H9 (cell line): ENCODE data around the gene FGD5. TPM values are rescaled to one million over a fixed set of nuclear protein-coding genes. Genes with fewer than 3 reads are reported as not detected.

Experiments
- DNase-seq: peaks from one replicate; pipeline ENCODE4 v3.0.0-alpha.2; 2017
- H2AFZ ChIP-seq: one replicate; pipeline ENCODE4 v1.6.1; 2013; ENCODE audit warnings: mild to moderate bottlenecking, low read length, control low read depth, moderate library complexity
- H2AK5ac ChIP-seq: 2 replicates; pipeline ENCODE4 v1.6.1; 2013; ENCODE audit warnings: low read length, control low read depth, mixed read lengths; ENCODE audit not compliant: insufficient read length
- H2BK120ac ChIP-seq: one replicate; pipeline ENCODE4 v1.6.1; 2013; ENCODE audit warnings: low read depth, mild to moderate bottlenecking, low read length, control low read depth, inconsistent platforms; ENCODE audit not compliant: poor library complexity, severe bottlenecking
- H2BK12ac ChIP-seq: 2 replicates; pipeline ENCODE4 v1.6.1; 2013; ENCODE audit warnings: low read length, control low read depth, mixed read lengths, low read depth; ENCODE audit not compliant: insufficient read length
- H2BK15ac ChIP-seq: 2 replicates; pipeline ENCODE4 v1.6.1; 2013; ENCODE audit warnings: low read depth, low read length, control low read depth
- H2BK20ac ChIP-seq: one replicate; pipeline ENCODE4 v1.6.1; 2013; ENCODE audit warnings: low read depth, mild to moderate bottlenecking, low read length, control low read depth, inconsistent platforms; ENCODE audit not compliant: poor library complexity, severe bottlenecking
- H2BK5ac ChIP-seq: 2 replicates; pipeline ENCODE4 v1.6.1; 2013; ENCODE audit warnings: low read length, control low read depth, mixed read lengths; ENCODE audit not compliant: insufficient read length
- H3K14ac ChIP-seq: 2 replicates; pipeline ENCODE4 v1.6.1; 2013; ENCODE audit warnings: low read length, control low read depth; ENCODE audit not compliant: insufficient read depth
- H3K18ac ChIP-seq: 2 replicates; pipeline ENCODE4 v1.6.1; 2013; ENCODE audit warnings: low read depth, mild to moderate bottlenecking, mixed read lengths, low read length, control low read depth; ENCODE audit not compliant: insufficient read length
- H3K23ac ChIP-seq: 2 replicates; pipeline ENCODE4 v1.6.1; 2013; ENCODE audit warnings: low read length, control low read depth, mixed read lengths, low read depth; ENCODE audit not compliant: insufficient read length
- H3K23me2 ChIP-seq: 2 replicates; pipeline ENCODE4 v1.6.1; 2013; ENCODE audit warnings: low read depth, mild to moderate bottlenecking, mixed read lengths, low read length, control low read depth; ENCODE audit not compliant: insufficient read length, poor library complexity, severe bottlenecking
- H3K27ac ChIP-seq: 2 replicates; pipeline ENCODE4 v1.5.1; 2013; ENCODE audit warnings: low read length, control low read depth, mixed read lengths, low read depth; ENCODE audit not compliant: insufficient read length
- H3K27me3 ChIP-seq: 2 replicates; pipeline ENCODE4 v1.6.1; 2013; ENCODE audit warnings: low read length, control low read depth, inconsistent platforms; ENCODE audit not compliant: insufficient read depth
- H3K4ac ChIP-seq: 2 replicates; pipeline ENCODE4 v1.6.1; 2013; ENCODE audit warnings: low read depth, mild to moderate bottlenecking, control low read depth, inconsistent platforms, low read length, moderate library complexity
- H3K4me1 ChIP-seq: 2 replicates; pipeline ENCODE4 v1.6.1; 2013; ENCODE audit warnings: low read length, control low read depth, inconsistent platforms; ENCODE audit not compliant: insufficient read depth
- H3K4me2 ChIP-seq: 2 replicates; pipeline ENCODE4 v1.6.1; 2013; ENCODE audit warnings: low read length, control low read depth, mixed read lengths; ENCODE audit not compliant: insufficient read length, insufficient read depth
- H3K56ac ChIP-seq: 2 replicates; pipeline ENCODE4 v1.6.1; 2013; ENCODE audit warnings: low read depth, mild to moderate bottlenecking, mixed read lengths, low read length, control low read depth; ENCODE audit not compliant: insufficient read length
- H3K79me1 ChIP-seq: 2 replicates; pipeline ENCODE4 v1.6.1; 2013; ENCODE audit warnings: low read depth, mild to moderate bottlenecking, moderate library complexity, low read length, control low read depth, inconsistent platforms; ENCODE audit not compliant: insufficient read depth, poor library complexity, severe bottlenecking
- H3K79me2 ChIP-seq: 2 replicates; pipeline ENCODE4 v1.6.1; 2013; ENCODE audit warnings: low read length, control low read depth, inconsistent platforms; ENCODE audit not compliant: insufficient read depth
- H3K9ac ChIP-seq: 2 replicates; pipeline ENCODE4 v1.6.1; 2013; ENCODE audit warnings: low read length, control low read depth, mixed read lengths; ENCODE audit not compliant: insufficient read length; ENCODE audit errors: extremely low read depth
- H3K9me3 ChIP-seq: one replicate; pipeline ENCODE4 v1.6.1; 2013; ENCODE audit warnings: low read depth, low read length, inconsistent platforms; ENCODE audit not compliant: control insufficient read depth
- H3T11ph ChIP-seq: one replicate; pipeline ENCODE4 v1.6.1; 2013; ENCODE audit warnings: mild to moderate bottlenecking, low read length, control low read depth, inconsistent platforms
- H4K20me1 ChIP-seq: one replicate; pipeline ENCODE4 v1.6.1; 2013; ENCODE audit not compliant: control insufficient read depth, insufficient read length, insufficient read depth
- H4K5ac ChIP-seq: 2 replicates; pipeline ENCODE4 v1.6.1; 2013; ENCODE audit warnings: low read depth, mild to moderate bottlenecking, mixed read lengths, low read length, control low read depth; ENCODE audit not compliant: insufficient read length
- H4K8ac ChIP-seq: replicated peaks from 2 replicates; pipeline ENCODE4 v1.6.1; 2013; ENCODE audit warnings: low read length, control low read depth, mixed read lengths, low read depth; ENCODE audit not compliant: insufficient read length
- H4K91ac ChIP-seq: 2 replicates; pipeline ENCODE4 v1.6.1; 2013; ENCODE audit warnings: low read depth, mild to moderate bottlenecking, moderate library complexity, mixed read lengths, low read length, control low read depth; ENCODE audit not compliant: insufficient read length
- H3K27ac Mint-ChIP-seq, 3 experiments: 2 replicates in 2 of 3; 3 replicates in 1 of 3; pipeline ENCODE4 v1.8.0; 2020 to 2021; ENCODE audit warnings: mixed read lengths in 3 of 3, mild to moderate bottlenecking in 1 of 3, moderate library complexity in 1 of 3
- H3K27me3 Mint-ChIP-seq: 2 replicates; pipeline ENCODE4 v1.8.0; 2021; ENCODE audit warnings: low read depth, mild to moderate bottlenecking, moderate library complexity, mixed read lengths
- H3K36me3 Mint-ChIP-seq, 3 experiments: 2 replicates in 2 of 3; 3 replicates in 1 of 3; pipeline ENCODE4 v1.8.0; 2020 to 2021; ENCODE audit warnings: low read depth in 3 of 3, mixed read lengths in 3 of 3; ENCODE audit not compliant: insufficient read depth in 1 of 3
- H3K4me1 Mint-ChIP-seq, 2 experiments: 2 replicates each; pipeline ENCODE4 v1.8.0; 2020; ENCODE audit warnings: mixed read lengths in 2 of 2
- H3K4me3 Mint-ChIP-seq, 2 experiments: 2 replicates in 1 of 2; 3 replicates in 1 of 2; pipeline ENCODE4 v1.8.0; 2020 to 2021; ENCODE audit warnings: mild to moderate bottlenecking in 2 of 2, mixed read lengths in 2 of 2, moderate library complexity in 1 of 2
- H3K9me3 Mint-ChIP-seq, 2 experiments: 2 replicates in 1 of 2; 3 replicates in 1 of 2; pipeline ENCODE4 v1.8.0; 2020; ENCODE audit warnings: mild to moderate bottlenecking in 2 of 2, mixed read lengths in 2 of 2, moderate library complexity in 1 of 2
- CTCF ChIP-seq: fragments of 200-600 bp; sonication (generic); conservative IDR thresholded peaks from 3 replicates; pipeline ENCODE4 v1.8.0; 2021; ENCODE audit warnings: antibody characterized with exemption, mild to moderate bottlenecking
- WGBS: extraction: QIAGEN DNeasy Blood & Tissue Kit; methylation state at CpG from one replicate; pipeline ENCODE4 v1.1.7; 2013; ENCODE audit warnings: missing lambda C conversion rate, low lambda C conversion rate, mixed read lengths; ENCODE audit not compliant: insufficient read length; ENCODE audit errors: extremely low coverage; 5-methylcytosine and 5-hydroxymethylcytosine counted together
- total RNA-seq: library from RNA; stranded (reverse); gene quantifications from 2 replicates; pipeline ENCODE4 v1.2.1, GENCODE V29; 2021

Gene FGD5
- total RNA-seq, 1 experiment from 2014 or later: 7.8 TPM

DNA sequence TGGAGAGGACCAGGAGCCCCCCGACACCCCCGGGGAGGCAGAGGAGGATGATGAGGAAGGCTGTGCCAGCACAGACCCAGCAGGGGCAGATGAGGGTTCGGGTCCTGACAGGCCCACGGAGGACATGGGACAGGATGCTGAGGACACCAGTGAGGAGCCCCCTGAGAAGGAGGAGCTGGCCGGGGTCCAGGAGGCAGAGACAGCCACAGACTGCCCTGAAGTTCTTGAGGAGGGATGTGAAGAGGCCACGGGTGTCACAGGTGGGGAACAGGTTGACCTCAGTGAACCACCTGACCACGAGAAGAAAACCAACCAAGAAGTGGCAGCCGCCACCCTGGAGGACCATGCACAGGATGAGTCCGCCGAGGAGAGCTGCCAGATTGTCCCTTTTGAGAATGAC is 909 bp downstream of the FGD5 start:
- no peak overlapping the region; a peak in 1 of 5 replicates for H3K4me3 Mint-ChIP-seq
- Histone ChIP-seq H2BK15ac (no peak overlapping the region), H2AFZ (no peak overlapping the region), H3K4me2 (no peak overlapping the region), H3K23me2 (no peaks in the 10 kb centered on the region), H3K79me2 (no peaks in the 10 kb centered on the region), H3K79me1 (no peaks in the 10 kb centered on the region), H3K27me3 (no peaks in the 10 kb centered on the region), H3K9ac (no peak overlapping the region), H3K23ac (no peak overlapping the region), H3K18ac (no peak overlapping the region), H2BK20ac (no peak overlapping the region), H3K27ac (no peak overlapping the region), H4K5ac (no peak overlapping the region), H3K56ac (no peak overlapping the region), H2BK5ac (no peak overlapping the region), H3K4ac (no peak overlapping the region), H2AK5ac (no peak overlapping the region), H2BK120ac (no peak overlapping the region), H3T11ph (no peak overlapping the region), H3K9me3 (no peaks in the 10 kb centered on the region), H3K4me1 (no peaks in the 10 kb centered on the region; the same call in 1 of the 2 replicates), H4K8ac (no peak overlapping the region), H3K14ac (no peak overlapping the region), H4K91ac (no peak overlapping the region), H4K20me1 (no peaks in the 10 kb centered on the region), H2BK12ac (no peak overlapping the region)
- DNase-seq: no peak
- TF ChIP-seq CTCF: no peak
- H3K27ac Mint-ChIP-seq: no peak overlapping the region
- peaks cover 6 to 16% (median 10%) of the 10 kb centered on the region in 3 experiments; a peak in 6 of 7 replicates for H3K36me3 Mint-ChIP-seq
- no CpG with 5 or more reads among the region's 10 CpGs for WGBS
- H3K4me1 Mint-ChIP-seq: peaks cover 15 to 25% of the 10 kb centered on the region in 2 experiments
- peaks cover 7% of the 10 kb centered on the region for H3K27me3 Mint-ChIP-seq
- no peaks in the 10 kb centered on the region for H3K9me3 Mint-ChIP-seq
